ENCODE data around the gene DZIP3. TPM values are rescaled to one million over a fixed set of nuclear protein-coding genes. Genes with fewer than 3 reads are reported as not detected.

Gene DZIP3
- total and polyA plus RNA-seq, 2 experiments from 2014 or later, result 5.4 to 6.5 TPM

DNA sequence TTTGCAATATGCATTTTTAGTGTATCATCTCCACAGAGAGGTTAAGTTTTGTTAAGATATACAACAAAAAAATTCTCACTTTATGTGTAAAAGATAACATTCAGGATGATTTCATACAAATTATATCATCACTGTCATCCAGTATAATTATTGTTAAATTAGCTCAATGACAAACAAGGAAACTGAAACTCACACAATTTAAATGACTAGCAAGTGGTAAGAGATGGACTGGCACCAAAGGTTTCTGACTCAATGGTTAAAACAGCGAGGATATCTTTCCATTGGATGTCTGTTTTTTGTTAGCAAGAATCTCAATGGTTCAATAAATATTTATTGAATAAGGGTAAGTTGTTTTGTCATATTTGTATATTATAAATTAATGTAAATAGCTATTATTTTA is 22.9 kb upstream of the DZIP3 start:
- Histone ChIP-seq H3K36me3 (ENCODE audit: low read depth) (no peaks in the 10 kb centered on the region), H3K9me2 (ENCODE audit: insufficient read depth) (no peaks in the 10 kb centered on the region), H4K20me1 (ENCODE audit: insufficient read depth) (no peaks in the 10 kb centered on the region), H3K4me2 (ENCODE audit: unreplicated experiment) (no peak overlapping the region), H3K4me1 (ENCODE audit: insufficient read depth) (no peaks in the 10 kb centered on the region), H2AFZ (no peak overlapping the region), H3K4me3 (no peak overlapping the region), H3K27me3 (replicated peaks; ENCODE audit: insufficient read depth) (no peaks in the 10 kb centered on the region), H3K9ac (no peak overlapping the region), H3F3A (ENCODE audit: insufficient read depth) (no peaks in the 10 kb centered on the region), H3K27ac (no peak overlapping the region), H3K9me3 (ENCODE audit: low read depth) (no peaks in the 10 kb centered on the region), H3K79me2 (ENCODE audit: insufficient read depth) (no peaks in the 10 kb centered on the region)
- in situ Hi-C loops (cut with MboI), result loop anchor here (25.0 kb wide), 1 partner anchor 1329 kb away; no protein-coding TSS in a partner anchor
- 92 to 95% methylated on average over 1 of the region's 1 CpG for WGBS, 2 experiments (ENCODE audit: low coverage in 1 of 2, low lambda C conversion rate in 2 of 2, missing lambda C conversion rate in 2 of 2)
- TF ChIP-seq EZH2 (IDR thresholded peaks at IDR 0.05; ENCODE audit: insufficient read depth, poor library complexity, severe bottlenecking), result no peak
- DNase-seq, result no peak

DNA sequence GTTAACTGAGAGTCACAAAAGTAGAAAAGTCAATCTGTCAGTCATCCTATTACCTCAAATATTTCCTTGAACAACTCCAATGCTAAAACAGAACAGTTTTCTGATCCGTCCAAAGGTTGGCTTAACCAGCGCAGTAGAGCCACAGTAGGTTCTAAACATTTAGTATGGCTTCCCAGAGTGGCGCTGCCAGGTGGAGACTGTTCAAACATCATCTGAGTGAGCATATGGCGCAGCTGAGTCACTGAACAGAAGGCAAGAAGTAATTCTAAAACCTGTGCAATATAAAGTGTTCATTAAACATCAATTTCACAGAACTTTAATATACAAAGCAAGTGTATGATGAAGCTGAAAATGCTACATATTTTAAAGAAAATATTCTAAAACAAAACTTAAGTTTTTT is 20.2 kb upstream of the DZIP3 start:
- no peak for TF ChIP-seq EZH2phosphoT487 (IDR thresholded peaks at IDR 0.05; ENCODE audit: insufficient read depth, low read depth)
- TF ChIP-seq EZH2 (IDR thresholded peaks at IDR 0.05; ENCODE audit: insufficient read depth, poor library complexity, severe bottlenecking), result no peak
- peaks cover 5% of the 10 kb centered on the region; the same call in 1 of the 2 replicates for H3K36me3 ChIP-seq (ENCODE audit: low read depth)

DNA sequence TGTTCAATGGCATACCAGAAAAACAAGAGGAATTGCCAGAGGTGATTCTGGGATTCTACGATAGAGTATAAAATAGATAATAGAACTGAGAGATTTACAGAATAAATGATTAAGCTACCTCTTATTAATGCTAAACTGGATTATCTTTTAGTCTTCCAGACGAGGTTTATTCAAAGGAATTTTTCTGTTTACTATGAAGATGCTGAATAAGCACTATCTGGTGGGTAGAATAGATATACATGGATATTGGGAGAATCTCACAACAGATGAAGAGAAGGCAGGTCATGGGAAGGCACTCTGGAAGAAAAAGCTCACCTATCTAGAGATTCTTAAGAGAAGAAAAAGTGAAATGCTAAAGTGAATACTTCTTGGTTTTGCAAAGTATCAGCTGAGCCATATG is 11.5 kb upstream of the DZIP3 start:
- in situ Hi-C loops (cut with MboI), result no loop called here
- Histone ChIP-seq H3K9me3 (ENCODE audit: low read depth) (no peaks in the 10 kb centered on the region), H3K4me3 (no peak overlapping the region), H3K36me3 (ENCODE audit: low read depth) (peaks cover 16% of the 10 kb centered on the region), H2AFZ (no peak overlapping the region), H3K9me2 (ENCODE audit: insufficient read depth) (no peaks in the 10 kb centered on the region), H3K27me3 (replicated peaks; ENCODE audit: insufficient read depth) (no peaks in the 10 kb centered on the region), H3K79me2 (ENCODE audit: insufficient read depth) (peaks cover 2% of the 10 kb centered on the region; the same call in 1 of the 2 replicates), H3K27ac (no peak overlapping the region), H3K4me2 (ENCODE audit: unreplicated experiment) (no peak overlapping the region), H4K20me1 (ENCODE audit: insufficient read depth) (no peaks in the 10 kb centered on the region), H3K4me1 (ENCODE audit: insufficient read depth) (peaks cover 7% of the 10 kb centered on the region; the same call in 1 of the 2 replicates), H3K9ac (no peak overlapping the region), H3F3A (ENCODE audit: insufficient read depth) (no peaks in the 10 kb centered on the region)
- no peak for DNase-seq
- 88 to 89% methylated on average over 2 of the region's 2 CpGs for WGBS, 2 experiments (ENCODE audit: low coverage in 1 of 2, low lambda C conversion rate in 2 of 2, missing lambda C conversion rate in 2 of 2)
- TF ChIP-seq EZH2phosphoT487 (IDR thresholded peaks at IDR 0.05; ENCODE audit: insufficient read depth, low read depth) (no peak), EZH2 (IDR thresholded peaks at IDR 0.05; ENCODE audit: insufficient read depth, poor library complexity, severe bottlenecking) (no peak)

More for the DNA sequence above, 20.2 kb upstream of the DZIP3 start:
- Histone ChIP-seq H3K4me2 (ENCODE audit: unreplicated experiment) (no peak overlapping the region), H3K27me3 (replicated peaks; ENCODE audit: insufficient read depth) (no peaks in the 10 kb centered on the region), H3K4me3 (no peak overlapping the region), H3K9ac (no peak overlapping the region), H3K9me3 (ENCODE audit: low read depth) (no peaks in the 10 kb centered on the region), H3F3A (ENCODE audit: insufficient read depth) (no peaks in the 10 kb centered on the region), H3K79me2 (ENCODE audit: insufficient read depth) (no peaks in the 10 kb centered on the region), H3K9me2 (ENCODE audit: insufficient read depth) (no peaks in the 10 kb centered on the region), H3K27ac (no peak overlapping the region), H3K4me1 (ENCODE audit: insufficient read depth) (no peaks in the 10 kb centered on the region), H4K20me1 (ENCODE audit: insufficient read depth) (no peaks in the 10 kb centered on the region), H2AFZ (no peak overlapping the region)
- DNase-seq, result no peak
- in situ Hi-C loops (cut with MboI), result loop anchor here (25.0 kb wide), 1 partner anchor 1332 kb away; no protein-coding TSS in a partner anchor
- WGBS, 2 experiments (ENCODE audit: low coverage in 1 of 2, low lambda C conversion rate in 2 of 2, missing lambda C conversion rate in 2 of 2), result 97 to 99% methylated on average over 4 of the region's 4 CpGs

DNA sequence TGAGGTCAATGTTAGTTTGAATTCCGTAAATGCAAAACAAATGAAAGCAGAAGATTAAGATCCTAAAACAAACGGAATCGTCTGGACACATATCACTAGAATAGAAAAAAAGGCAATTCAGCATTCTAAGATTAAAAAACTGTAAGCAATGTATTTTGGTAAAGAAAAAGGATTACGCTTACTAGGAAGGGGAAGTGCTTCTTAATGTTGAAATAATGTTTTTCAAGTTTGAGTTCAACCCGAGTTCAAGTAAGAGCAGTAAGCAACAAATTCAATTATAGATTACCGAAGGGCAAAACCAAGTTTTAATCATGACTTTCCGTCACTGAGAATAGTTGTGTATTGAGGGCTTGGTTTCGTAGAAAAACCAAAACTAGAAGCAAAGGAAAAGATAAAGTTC is 921 bp upstream of the DZIP3 start:
- TF ChIP-seq EZH2 (IDR thresholded peaks at IDR 0.05; ENCODE audit: insufficient read depth, poor library complexity, severe bottlenecking) (no peak), EZH2phosphoT487 (IDR thresholded peaks at IDR 0.05; ENCODE audit: insufficient read depth, low read depth) (no peak)
- 0 to 1% methylated on average over 8 of the region's 8 CpGs for WGBS, 2 experiments (ENCODE audit: low coverage in 1 of 2, low lambda C conversion rate in 2 of 2, missing lambda C conversion rate in 2 of 2)
- H3K79me2 ChIP-seq (ENCODE audit: insufficient read depth), result peaks cover 55% of the 10 kb centered on the region
- H3K27me3 ChIP-seq (replicated peaks; ENCODE audit: insufficient read depth), result no peaks in the 10 kb centered on the region
- H3K4me2 ChIP-seq (ENCODE audit: unreplicated experiment), result peak overlapping the region; percentile 97
- H2AFZ ChIP-seq, result peak overlapping the region; percentile 99
- peak; percentile 48 for DNase-seq
- peaks cover 22% of the 10 kb centered on the region; the same call in 1 of the 2 replicates for H3K4me1 ChIP-seq (ENCODE audit: insufficient read depth)
- peak overlapping the region; percentile 94 for H3K9ac ChIP-seq
- H3K9me2 ChIP-seq (ENCODE audit: insufficient read depth), result no peaks in the 10 kb centered on the region
- no peaks in the 10 kb centered on the region for H3K36me3 ChIP-seq (ENCODE audit: low read depth)
- peak overlapping the region; percentile 98 for H3K4me3 ChIP-seq
- H3F3A ChIP-seq (ENCODE audit: insufficient read depth), result peaks cover 7% of the 10 kb centered on the region; the same call in 1 of the 2 replicates
- in situ Hi-C loops (cut with MboI), result no loop called here
- no peaks in the 10 kb centered on the region for H4K20me1 ChIP-seq (ENCODE audit: insufficient read depth)
- peak overlapping the region; percentile 91 for H3K27ac ChIP-seq
- no peaks in the 10 kb centered on the region for H3K9me3 ChIP-seq (ENCODE audit: low read depth)

DNA sequence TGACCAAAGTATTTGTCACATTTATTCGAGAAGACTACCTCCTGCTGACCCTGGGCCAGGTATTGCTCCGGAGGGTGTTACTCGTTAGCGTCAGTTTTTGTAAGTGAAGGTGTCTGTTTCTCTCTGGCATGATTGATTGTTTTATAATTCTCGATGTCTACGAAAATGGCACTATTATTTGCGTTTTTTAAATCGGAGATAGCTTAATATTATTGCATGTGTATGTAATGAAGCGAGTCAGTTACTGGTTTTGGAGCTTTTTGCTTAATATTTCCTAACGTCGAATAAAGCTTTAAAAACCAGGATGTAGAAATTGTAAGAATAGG is 439 bp downstream of the DZIP3 start:
- 3% methylated on average over 11 of the region's 11 CpGs for WGBS, 2 experiments (ENCODE audit: low coverage in 1 of 2, low lambda C conversion rate in 2 of 2, missing lambda C conversion rate in 2 of 2)
- Histone ChIP-seq H2AFZ (peak overlapping the region; percentile 99), H3K4me3 (peak overlapping the region; percentile 98)

More for the DNA sequence above, 439 bp downstream of the DZIP3 start:
- Histone ChIP-seq H3K27ac (peak overlapping the region; percentile 91), H3K79me2 (ENCODE audit: insufficient read depth) (peaks cover 42% of the 10 kb centered on the region), H3K36me3 (ENCODE audit: low read depth) (no peaks in the 10 kb centered on the region), H3K4me1 (ENCODE audit: insufficient read depth) (peaks cover 22% of the 10 kb centered on the region; the same call in 1 of the 2 replicates), H3K9me3 (ENCODE audit: low read depth) (no peaks in the 10 kb centered on the region), H3K4me2 (ENCODE audit: unreplicated experiment) (peak overlapping the region; percentile 97), H3K27me3 (replicated peaks; ENCODE audit: insufficient read depth) (no peaks in the 10 kb centered on the region), H3K9ac (peak overlapping the region; percentile 94), H4K20me1 (ENCODE audit: insufficient read depth) (no peaks in the 10 kb centered on the region), H3F3A (ENCODE audit: insufficient read depth) (peaks cover 7% of the 10 kb centered on the region; the same call in 1 of the 2 replicates), H3K9me2 (ENCODE audit: insufficient read depth) (no peaks in the 10 kb centered on the region)
- TF ChIP-seq EZH2 (IDR thresholded peaks at IDR 0.05; ENCODE audit: insufficient read depth, poor library complexity, severe bottlenecking), result no peak
- no peak for TF ChIP-seq EZH2phosphoT487 (IDR thresholded peaks at IDR 0.05; ENCODE audit: insufficient read depth, low read depth)
- in situ Hi-C loops (cut with MboI), result no loop called here
- DNase-seq, result no peak

Data from GM23248 (cell line).